UCSD-AML1 (cell line): ENCODE data around the gene NFKB2.

Experiments used
- DNase-seq: peaks from one replicate; lab custom pipeline; 2025; ENCODE audit not compliant: unreplicated experiment; lab: John Stamatoyannopoulos, UW

NFKB2 gene

DNA sequence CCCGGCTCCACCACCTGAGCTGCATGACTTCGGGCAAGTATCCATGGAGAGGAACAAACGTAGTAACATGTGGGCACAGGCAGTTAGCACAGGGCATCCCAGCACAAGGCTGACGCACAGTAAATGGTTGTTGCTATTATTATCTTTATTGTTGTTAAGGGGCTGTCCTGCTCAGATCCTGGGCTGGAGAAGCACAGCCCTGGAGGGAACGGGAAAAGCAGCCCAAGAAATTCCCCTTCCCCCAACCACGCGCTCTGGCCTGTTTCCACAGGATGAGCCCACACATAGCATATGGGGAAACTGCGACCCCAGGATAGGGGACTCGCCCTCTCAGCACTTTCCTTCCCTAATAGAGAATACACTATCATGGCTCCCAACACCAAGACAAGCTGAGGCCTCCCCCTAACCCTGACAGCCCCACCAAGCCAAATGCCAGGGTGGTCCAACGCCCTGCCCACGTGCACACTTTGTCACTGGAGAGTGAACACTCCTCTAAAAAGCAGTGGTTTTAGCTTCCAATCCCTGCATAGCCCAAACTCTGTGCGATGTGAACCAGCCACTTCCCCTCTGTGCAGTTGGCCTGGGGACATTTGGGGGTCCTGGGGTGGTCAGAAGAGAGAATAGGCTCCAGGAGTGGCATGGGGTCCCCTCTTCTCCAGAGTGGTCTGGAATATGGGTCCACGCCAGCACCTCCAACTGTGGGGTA, 12.1 kb downstream of the NFKB2 start:
- no peak for DNase-seq

DNA sequence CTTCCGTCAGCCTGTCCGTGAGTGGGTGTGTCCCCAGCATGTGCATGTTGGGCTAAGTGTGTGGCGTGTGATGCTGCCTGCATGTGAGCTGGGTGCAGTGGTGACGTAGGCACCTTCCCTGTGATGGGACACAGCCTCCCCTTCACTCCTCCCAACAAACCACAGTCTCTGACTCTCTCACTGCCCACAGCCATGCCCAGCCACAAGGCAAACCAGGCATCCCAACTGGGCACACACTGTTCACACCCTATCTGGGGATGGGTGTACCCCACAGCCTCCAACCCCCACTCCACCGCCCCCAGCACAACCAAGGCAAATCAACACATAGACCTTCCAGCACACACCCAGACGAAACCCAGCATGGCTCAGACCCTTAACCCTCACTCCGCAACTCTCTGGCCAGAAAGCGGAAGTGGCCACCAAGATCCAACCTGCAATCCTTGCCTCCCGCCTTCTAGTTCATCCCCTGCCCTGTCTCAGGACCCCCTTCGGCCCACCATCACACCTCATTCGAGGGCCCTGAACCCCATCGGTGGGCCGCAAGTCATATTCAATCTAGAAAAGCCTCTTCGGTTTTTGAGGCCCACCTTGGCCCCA, 12.7 kb downstream of the NFKB2 start:
- DNase-seq, result no peak

DNA sequence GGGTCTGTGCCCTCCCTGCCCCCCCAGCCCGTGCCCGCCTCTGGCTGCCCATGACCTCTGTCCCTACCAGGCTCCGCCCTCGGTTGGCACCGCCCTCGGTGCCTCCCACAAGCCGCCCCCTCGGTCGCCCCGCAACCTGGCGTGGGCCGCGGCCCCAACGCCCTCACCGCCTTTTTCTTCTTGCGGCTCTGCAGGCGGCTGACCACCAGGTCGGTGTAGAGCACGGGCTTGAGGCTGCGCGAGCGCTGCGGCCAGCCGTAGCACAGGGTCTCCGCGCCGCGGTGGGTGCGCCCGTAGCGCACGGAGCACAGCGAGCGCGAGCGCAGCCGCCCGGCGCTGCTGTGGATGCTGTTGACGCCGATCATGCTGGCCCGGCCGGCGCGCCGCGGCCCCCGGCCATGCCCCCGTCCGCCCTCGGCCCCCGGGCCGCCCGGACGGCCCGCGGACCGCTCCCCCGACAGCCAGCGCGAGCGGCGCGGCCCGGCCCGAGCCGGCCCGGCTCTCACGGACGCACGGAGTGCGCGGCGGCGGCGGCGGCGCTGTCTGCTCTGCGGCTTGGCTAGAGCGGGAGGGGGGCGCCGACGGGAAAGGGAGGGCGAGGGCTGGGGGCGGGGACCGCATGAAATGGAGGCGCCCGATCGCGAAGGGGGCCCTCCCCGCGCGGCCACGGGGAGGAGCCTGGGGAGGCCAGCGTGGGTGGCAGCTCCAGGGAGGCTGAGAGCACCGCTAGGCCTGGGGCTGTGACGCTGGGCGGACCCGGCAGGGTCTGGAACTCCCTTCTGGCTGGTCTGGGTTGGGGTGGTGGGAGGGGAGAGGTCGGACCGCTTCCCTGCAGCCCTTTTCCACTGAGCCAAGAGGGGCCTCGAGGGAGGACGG, 13.5 kb downstream of the NFKB2 start:
- no peak for DNase-seq

GRCh38 chr10:102409604-102410428, 14.3 kb downstream of the NFKB2 start:
- no peak for DNase-seq

DNA sequence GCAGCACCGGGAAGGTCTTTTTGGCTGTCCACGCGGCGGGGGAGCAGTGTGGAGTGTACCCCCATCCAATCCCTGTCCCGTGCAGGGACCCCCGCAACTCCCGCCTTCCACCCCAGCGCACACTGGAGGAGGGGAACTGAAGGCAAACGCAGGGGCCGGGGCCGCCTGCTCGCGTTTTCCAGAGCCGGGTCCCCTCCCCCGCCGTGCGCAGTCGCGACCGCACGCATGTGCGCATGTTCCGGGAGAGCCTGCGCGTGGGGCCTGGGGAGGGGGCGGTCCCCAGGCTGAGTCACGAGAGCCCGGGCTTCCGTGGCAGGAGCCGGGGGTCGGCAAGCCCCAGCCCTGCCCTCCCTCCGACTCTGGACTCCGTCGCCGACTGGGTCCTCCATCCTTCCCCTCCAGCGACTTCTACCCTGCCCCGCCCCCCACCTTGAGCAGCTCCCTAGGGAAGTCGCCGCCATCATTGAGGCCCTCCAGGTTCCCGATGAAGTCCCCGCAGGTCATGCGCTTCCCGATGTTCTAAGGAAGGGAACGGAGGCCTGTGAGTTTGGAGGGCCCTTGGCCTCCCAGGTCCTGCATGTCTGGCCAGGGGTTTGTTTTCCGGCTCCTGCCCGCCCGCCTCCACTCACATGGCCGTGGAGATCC, 15.0 kb downstream of the NFKB2 start:
- no peak for DNase-seq

DNA sequence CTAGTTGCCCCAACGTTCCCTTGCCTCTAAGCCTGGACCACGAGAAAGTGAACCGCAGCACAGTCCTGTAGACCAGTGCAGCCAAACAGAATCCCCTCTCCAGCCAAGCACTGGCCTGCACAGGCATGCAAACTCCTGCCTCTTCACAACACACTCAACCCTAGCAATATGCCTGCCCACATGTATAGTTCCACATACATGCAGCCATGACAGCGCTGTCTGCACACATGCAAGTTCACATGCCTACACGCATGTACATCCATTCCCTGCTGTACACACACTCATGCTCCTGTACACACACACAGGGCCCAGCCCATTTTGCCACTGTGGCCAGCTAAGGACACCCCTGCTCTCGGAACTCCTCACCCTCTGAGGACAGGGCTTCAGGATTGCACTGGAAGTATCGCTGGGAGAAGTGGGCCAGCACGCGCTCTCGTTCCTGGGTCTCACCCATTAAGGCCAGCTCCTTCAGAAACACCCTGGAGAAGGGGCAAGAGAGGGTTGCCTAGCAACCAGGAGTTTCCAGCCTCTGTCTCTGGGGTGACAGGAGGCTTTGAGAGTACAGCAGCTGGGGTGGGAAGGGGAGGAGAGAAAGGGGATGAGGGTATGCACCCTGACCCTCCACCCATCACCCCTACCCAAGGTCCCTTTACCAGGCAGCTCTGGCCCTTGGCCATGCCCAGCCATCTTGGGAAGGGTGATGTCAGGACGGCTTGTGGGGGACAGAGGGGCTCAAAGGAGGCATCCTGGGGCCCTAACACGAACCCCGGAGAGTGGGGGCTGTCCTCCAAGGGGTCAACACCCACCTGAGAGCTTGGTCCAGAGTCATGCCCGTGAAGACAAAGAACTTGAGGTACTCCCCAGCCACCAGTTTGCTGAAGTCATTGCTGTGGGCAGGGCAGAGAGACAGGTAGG, 16.1 kb downstream of the NFKB2 start:
- no peak for DNase-seq

DNA sequence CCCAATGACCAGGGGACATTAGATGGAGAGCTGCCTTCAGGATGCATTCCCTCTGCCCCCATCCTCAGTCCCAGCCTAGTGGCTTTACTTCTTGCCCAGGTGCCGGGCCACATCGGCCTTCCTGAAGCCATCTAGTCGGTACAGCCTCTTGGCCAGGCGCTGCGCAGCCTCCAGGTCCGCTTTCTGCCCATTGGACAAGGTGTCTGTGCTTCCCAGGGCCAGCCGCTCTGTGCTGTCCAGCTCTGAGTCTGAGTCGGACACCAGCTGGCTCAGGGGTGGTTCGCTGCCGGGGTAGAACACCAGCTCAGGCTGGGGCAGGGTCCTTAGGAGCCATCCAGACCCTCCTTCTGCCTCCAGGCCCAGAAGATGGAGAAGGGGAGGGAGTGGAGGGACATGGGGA, 16.8 kb downstream of the NFKB2 start:
- no peak for DNase-seq

GRCh38 chr10:102413053-102413705, 17.7 kb downstream of the NFKB2 start:
- no peak for DNase-seq

GRCh38 chr10:102413806-102414561, 18.5 kb downstream of the NFKB2 start:
- DNase-seq, result no peak

GRCh38 chr10:102414749-102415148, 19.2 kb downstream of the NFKB2 start:
- DNase-seq, result no peak

DNA sequence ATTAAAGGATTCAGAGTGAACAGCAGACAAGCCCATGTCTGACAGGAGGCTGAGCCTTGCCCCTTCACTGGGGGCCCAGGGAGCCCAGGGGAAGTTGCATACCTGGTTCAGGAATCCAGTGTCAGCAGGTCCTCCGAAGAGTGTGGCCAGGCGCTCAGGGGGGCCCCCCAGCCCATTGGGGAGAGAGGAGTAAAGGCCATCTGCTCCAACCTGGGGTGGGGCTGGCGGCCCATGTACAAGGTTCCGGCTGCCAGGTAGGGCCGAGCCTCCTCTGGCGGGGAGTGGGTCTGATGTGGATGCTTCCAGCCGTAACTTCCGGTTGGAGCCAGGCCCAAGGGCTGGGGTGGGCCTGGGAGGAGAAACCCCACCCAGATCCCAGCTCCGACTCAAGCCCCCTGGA, 20.8 kb downstream of the NFKB2 start:
- DNase-seq, result no peak

- no peak for DNase-seq
These were observed 21.2 kb downstream of the NFKB2 start for GRCh38 chr10:102416695-102417094.

GRCh38 chr10:102418622-102419268, 23.2 kb downstream of the NFKB2 start, which contains the start of gene PSD:
PSD (minus strand) TSS chr10:102418785; CDS start chr10:102417038, 1,747 bp downstream.
- no peak for DNase-seq

DNA sequence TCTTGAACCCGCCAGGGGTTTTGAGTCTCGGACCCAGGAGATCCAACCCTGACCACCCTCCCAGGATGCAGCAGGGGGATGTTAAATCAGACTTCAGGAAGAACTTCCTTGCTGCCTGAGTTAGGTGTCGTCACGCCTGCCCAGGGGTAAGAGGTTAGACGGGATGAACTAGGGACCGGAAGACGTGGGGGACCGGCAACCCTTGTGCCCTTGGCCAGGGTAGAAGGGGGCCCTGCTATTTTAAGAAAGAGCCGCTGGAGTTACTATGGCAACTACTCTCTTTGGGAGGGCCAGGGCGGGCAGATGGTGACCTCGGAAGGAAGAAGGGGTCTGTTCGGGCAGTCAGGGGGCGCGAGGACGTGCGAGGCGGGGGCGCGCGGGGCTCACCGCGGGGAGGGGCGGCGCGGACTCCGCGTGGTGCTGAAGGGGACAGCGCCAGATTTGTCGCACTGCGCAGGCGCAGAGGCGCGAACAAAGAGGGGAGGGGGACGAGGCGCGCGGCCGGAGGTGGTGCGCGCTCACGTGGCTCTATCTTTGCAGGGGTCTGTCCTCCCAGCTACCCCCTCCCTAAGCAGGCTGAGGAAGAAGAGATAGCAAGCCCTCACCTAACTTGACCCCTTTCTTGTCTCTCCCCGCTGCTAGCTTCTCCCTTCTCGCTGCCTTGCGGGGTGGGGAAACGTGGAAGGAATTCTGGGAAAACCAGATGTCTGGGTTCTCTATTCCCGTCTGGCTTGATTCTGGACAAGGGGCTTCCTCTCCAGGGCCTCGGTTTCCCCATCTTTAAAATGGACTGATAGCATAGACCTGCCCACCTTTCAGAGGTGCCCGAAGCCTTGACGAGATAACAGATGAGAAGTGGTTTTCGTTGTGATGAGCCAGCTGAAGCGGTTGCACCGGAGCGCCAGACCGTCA, 24.0 kb downstream of the NFKB2 start:
- peak; percentile 68 for DNase-seq

DNA sequence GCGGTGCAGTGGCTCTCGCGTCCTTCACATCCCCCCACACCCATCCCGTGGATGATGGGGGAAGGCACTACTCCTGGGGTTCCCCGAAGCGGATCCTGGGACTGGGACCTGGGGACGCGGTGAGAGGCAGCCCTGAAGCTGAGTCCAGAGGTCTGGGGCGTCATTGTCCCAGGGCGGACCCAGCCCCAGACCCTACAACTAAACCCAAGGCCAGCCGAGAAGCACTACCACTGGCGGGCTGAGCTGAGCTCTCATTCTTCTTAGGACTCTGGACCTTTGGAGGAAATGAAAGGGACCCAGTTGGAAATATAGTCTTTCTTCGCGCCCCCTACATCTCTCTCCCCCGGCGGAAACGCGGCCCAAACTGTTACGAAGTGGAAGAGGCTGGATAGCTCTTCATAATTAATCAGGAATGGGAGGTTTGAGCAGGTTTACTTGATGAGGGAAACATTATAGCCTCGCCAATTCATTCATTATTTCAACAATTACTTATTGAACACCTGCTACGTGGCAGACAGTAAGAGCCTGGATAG, 24.7 kb downstream of the NFKB2 start:
- DNase-seq, result no peak

- DNase-seq, result peak; percentile 97
These were observed 25.4 kb downstream of the NFKB2 start, which contains the start of gene FBXL15 for GRCh38 chr10:102420714-102421506. FBXL15 (plus strand) TSS chr10:102420836; CDS start chr10:102421130, 294 bp downstream.
